ENCODE results near the gene LPCAT1. TPM values are rescaled to one million over a fixed set of nuclear protein-coding genes. Genes with fewer than 3 reads are reported as not detected.

The LPCAT1 gene
- total and polyA plus RNA-seq, 2 experiments from 2014 or later = 44.1 to 56.0 TPM

DNA sequence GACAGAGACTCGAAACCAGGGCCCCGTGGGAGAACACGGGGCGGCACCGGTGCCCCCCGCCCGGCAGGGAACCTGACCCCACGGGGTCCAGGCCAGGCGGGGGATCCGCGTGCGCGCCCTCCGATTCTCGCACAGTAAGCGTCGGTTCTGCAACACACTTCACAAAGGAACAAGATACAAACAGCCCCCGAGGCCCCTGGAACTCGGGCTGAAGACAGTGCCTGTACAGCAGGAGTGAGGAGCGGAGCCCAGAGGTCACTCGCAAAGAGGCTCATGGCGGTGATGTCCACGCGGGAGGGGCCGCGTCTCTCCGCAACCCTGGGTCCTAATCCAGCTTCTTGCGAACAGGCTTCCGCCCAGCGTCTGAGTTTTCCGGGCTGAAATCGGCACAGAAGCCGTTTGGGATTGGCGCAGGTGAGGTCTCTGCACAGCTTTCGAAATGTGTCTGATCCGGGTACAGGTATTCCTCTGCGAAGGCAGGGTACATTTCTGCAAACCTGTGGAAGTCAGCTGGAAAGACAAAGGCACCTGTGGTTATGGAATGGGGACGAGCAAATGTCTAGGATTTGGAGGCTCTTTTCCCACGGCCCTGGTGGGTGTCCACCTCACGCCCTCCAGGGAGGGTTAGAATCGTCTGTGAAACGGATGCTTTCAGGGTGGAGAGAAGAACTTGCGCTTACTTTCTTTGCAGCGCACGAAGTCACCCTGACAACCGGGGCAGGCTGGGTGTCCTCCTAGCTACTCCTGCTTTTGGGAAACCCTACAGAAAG lies 60.2 kb downstream of the LPCAT1 start:
- Histone ChIP-seq H4K20me1 (ENCODE audit: insufficient read depth, poor library complexity, severe bottlenecking) (no peaks in the 10 kb centered on the region), H3K4me3 (no peak overlapping the region), H3K27ac (no peak overlapping the region), H3K27me3 (no peaks in the 10 kb centered on the region), H3K79me2 (no peaks in the 10 kb centered on the region), H2AFZ (no peak overlapping the region), H3K36me3 (replicated peaks; ENCODE audit: insufficient read depth, low read depth) (no peaks in the 10 kb centered on the region), H3K9me2 (replicated peaks; ENCODE audit: insufficient read depth) (no peaks in the 10 kb centered on the region), H3K4me1 (ENCODE audit: insufficient read depth) (no peaks in the 10 kb centered on the region), H3K9me3 (ENCODE audit: low read depth) (no peaks in the 10 kb centered on the region), H3K4me2 (no peak overlapping the region)
- no peak for TF ChIP-seq EZH2phosphoT487 (IDR thresholded peaks at IDR 0.05; ENCODE audit: low read depth, severe bottlenecking, unreplicated experiment)
- TF ChIP-seq, protein P1, sequence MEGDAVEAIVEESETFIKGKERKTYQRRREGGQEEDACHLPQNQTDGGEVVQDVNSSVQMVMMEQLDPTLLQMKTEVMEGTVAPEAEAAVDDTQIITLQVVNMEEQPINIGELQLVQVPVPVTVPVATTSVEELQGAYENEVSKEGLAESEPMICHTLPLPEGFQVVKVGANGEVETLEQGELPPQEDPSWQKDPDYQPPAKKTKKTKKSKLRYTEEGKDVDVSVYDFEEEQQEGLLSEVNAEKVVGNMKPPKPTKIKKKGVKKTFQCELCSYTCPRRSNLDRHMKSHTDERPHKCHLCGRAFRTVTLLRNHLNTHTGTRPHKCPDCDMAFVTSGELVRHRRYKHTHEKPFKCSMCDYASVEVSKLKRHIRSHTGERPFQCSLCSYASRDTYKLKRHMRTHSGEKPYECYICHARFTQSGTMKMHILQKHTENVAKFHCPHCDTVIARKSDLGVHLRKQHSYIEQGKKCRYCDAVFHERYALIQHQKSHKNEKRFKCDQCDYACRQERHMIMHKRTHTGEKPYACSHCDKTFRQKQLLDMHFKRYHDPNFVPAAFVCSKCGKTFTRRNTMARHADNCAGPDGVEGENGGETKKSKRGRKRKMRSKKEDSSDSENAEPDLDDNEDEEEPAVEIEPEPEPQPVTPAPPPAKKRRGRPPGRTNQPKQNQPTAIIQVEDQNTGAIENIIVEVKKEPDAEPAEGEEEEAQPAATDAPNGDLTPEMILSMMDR (IDR thresholded peaks at IDR 0.05; ENCODE audit: poor library complexity) = no peak
- no peak for TF ChIP-seq EZH2 (IDR thresholded peaks at IDR 0.05; ENCODE audit: borderline replicate concordance)
- DNase-seq (ENCODE audit: low spot score) = no peak
- WGBS (ENCODE audit: low lambda C conversion rate, missing lambda C conversion rate) = 97% methylated on average over 46 of the region's 46 CpGs

DNA sequence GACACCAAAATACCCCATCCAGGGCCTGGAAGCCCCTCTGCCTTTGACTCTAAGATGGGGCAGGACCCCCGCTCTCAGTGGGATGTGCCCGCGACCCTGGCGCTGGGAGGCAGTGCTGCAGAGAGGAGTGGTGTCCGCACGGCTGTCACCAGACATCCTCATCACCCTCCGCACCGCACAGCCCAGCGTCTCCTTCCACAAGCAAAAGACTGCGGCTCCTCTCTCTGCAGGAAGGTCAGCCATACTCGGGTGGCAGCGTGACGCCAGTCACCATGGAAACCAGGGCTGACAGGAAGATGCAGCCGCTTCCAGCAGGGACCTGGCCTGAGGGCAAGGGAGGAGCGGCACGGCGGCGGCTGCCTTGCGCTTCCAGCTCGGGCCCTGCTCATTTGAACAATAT lies 61.4 kb downstream of the LPCAT1 start:
- Histone ChIP-seq H3K4me2 (no peak overlapping the region), H3K27ac (no peak overlapping the region), H4K20me1 (ENCODE audit: insufficient read depth, poor library complexity, severe bottlenecking) (no peaks in the 10 kb centered on the region), H3K4me1 (ENCODE audit: insufficient read depth) (no peaks in the 10 kb centered on the region), H3K79me2 (no peaks in the 10 kb centered on the region), H3K36me3 (replicated peaks; ENCODE audit: insufficient read depth, low read depth) (no peaks in the 10 kb centered on the region), H3K27me3 (no peaks in the 10 kb centered on the region), H3K9me2 (replicated peaks; ENCODE audit: insufficient read depth) (no peaks in the 10 kb centered on the region), H3K9me3 (ENCODE audit: low read depth) (no peaks in the 10 kb centered on the region), H3K4me3 (no peak overlapping the region), H2AFZ (no peak overlapping the region)
- WGBS (ENCODE audit: low lambda C conversion rate, missing lambda C conversion rate) = 94% methylated on average over 20 of the region's 20 CpGs
- no peak for DNase-seq (ENCODE audit: low spot score)
- TF ChIP-seq EZH2 (IDR thresholded peaks at IDR 0.05; ENCODE audit: borderline replicate concordance) (no peak), EZH2phosphoT487 (IDR thresholded peaks at IDR 0.05; ENCODE audit: low read depth, severe bottlenecking, unreplicated experiment) (no peak)
- TF ChIP-seq, protein P1 (IDR thresholded peaks at IDR 0.05; ENCODE audit: poor library complexity) = no peak

DNA sequence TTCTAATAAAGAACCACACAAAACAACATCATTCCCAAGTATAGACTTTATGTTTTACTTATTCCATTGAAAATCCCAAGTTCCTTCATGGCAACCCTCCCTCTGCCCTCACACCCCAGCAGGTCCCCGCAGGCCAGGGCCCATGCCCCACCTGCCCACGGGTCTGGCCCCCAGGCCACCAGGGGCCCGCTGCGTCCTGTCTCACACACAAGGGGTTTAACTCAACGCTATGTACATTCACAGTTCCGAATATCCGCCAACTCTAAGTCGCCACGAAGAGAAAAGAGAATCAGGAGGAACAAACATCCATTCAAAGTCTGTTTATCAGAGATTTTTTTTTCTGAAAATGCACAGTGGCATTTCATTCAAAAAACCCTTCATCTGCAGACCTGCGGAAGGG lies 62.4 kb downstream of the LPCAT1 start:
- TF ChIP-seq, protein P1 (IDR thresholded peaks at IDR 0.05; ENCODE audit: poor library complexity) = no peak
- TF ChIP-seq EZH2phosphoT487 (IDR thresholded peaks at IDR 0.05; ENCODE audit: low read depth, severe bottlenecking, unreplicated experiment) = no peak
- no peak for TF ChIP-seq EZH2 (IDR thresholded peaks at IDR 0.05; ENCODE audit: borderline replicate concordance)
- peaks cover 6% of the 10 kb centered on the region for H3K9me3 ChIP-seq (ENCODE audit: low read depth)
- no peak overlapping the region for H3K27ac ChIP-seq
- H2AFZ ChIP-seq = no peak overlapping the region
- no peak overlapping the region for H3K4me3 ChIP-seq
- WGBS (ENCODE audit: low lambda C conversion rate, missing lambda C conversion rate) = 98% methylated on average over 10 of the region's 10 CpGs
- no peaks in the 10 kb centered on the region for H3K79me2 ChIP-seq
- H4K20me1 ChIP-seq (ENCODE audit: insufficient read depth, poor library complexity, severe bottlenecking) = no peaks in the 10 kb centered on the region
- H3K27me3 ChIP-seq = no peaks in the 10 kb centered on the region
- H3K9me2 ChIP-seq (replicated peaks; ENCODE audit: insufficient read depth) = no peaks in the 10 kb centered on the region
- H3K4me1 ChIP-seq (ENCODE audit: insufficient read depth) = no peaks in the 10 kb centered on the region
- DNase-seq (ENCODE audit: low spot score) = no peak
- H3K36me3 ChIP-seq (replicated peaks; ENCODE audit: insufficient read depth, low read depth) = no peaks in the 10 kb centered on the region
- H3K4me2 ChIP-seq = no peak overlapping the region
